ENCODE measurements around the gene ZNF791.
A peak's percentile ranks its signal among the peaks of the same experiment; 100 is the strongest.
"Not testable (repeated sequence)": the region's sequence is repeated elsewhere in the genome, so short reads cannot be mapped to it uniquely, and the experiment has no call there.

Gene ZNF791

DNA sequence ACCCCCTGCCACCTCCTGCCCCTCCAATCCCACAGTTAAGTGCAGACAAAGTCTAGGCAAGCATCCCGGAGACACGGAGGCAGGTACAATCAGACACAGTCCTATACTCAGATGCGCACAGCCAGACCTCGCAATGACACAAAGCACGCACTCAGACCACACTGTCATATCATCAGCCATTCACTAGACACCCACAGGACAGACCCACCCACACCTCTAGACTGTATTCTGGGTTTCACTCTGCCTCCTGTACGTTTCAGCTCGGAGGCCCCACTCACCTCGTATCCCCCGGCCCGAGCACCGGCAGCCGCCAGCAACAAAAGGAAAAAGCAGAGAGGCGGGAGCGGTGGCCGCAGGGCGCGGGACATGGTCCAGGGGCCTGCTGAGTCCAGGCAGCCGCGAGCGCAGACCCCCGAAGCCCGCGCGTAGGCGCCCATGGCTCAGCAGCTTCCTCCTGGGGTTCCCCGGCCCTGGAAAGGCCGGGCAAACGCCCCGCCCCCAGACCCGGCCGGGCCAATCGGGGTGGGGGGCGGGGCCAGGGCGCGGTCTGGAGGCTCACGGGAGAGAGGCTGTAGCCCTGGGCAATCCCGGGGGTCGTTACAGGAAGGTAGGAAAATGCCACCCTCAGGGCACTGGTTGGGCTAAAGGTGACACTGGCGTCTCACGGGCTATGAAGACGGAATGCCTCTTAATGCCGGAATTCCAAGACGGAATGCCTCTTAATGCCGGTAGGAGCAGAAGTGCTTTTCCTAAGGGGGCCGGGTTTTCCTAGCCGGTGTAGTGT is 55.7 kb downstream of the ZNF791 start, which contains the start of the genes MAN2B1 and WDR83:
MAN2B1 (minus strand) TSS at position 478 of the 784 bp plus-strand sequence; CDS start at position 437, 41 bp downstream.
WDR83 (plus strand) TSS at position 543 of the 784 bp plus-strand sequence. CDS start 2,984 bp downstream, outside the sequence.
- DNase-seq, result peak; percentile 90

DNA sequence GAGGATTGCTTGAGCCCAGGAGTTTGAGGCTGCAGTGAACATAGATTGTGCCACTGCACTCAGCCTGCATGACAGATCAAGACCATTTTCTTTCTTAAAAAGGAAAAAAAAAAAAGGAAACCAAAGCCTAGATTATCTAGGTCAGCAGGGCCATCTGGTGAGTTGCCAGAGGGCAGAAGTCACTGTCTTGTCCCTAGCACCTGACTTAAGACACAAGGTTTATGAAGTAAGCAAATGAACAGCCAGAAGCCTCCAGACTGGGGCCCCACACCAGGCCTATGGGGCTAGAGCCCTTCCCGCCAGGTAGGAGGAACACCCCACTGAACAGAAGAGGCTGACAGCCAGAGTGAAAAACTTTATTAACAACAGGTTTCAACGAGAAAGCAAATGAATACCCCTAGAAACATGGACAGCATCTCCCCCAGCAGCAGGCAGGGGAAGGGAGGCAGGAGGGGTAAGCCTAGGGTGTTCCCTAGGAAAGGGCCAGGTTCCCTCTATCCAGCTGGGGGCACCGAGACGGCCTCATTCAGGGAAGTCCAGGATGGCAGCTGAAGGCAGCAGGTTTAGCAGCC is 57.1 kb downstream of the ZNF791 start:
- no peak for DNase-seq

- DNase-seq, result no peak
Measured at GRCh38 chr19:12668346-12668745, 57.6 kb downstream of the ZNF791 start.

DNA sequence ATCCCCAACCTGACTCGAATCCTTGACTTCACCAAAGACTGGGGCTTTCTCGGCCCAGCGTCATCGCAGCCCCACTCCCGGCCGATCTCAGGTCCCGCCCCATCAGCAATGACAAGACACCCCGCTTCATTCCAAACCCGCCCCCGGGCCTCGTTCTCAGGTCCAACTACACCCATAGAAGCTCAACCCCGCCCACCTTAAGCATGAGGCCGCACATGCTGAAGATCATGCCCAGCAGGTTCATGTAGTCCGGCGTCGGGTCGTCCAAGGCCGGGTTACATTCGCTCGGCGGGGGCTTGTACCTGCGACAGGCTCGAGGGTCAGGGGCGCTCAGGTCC is 58.2 kb downstream of the ZNF791 start:
- no peak for DNase-seq

DNA sequence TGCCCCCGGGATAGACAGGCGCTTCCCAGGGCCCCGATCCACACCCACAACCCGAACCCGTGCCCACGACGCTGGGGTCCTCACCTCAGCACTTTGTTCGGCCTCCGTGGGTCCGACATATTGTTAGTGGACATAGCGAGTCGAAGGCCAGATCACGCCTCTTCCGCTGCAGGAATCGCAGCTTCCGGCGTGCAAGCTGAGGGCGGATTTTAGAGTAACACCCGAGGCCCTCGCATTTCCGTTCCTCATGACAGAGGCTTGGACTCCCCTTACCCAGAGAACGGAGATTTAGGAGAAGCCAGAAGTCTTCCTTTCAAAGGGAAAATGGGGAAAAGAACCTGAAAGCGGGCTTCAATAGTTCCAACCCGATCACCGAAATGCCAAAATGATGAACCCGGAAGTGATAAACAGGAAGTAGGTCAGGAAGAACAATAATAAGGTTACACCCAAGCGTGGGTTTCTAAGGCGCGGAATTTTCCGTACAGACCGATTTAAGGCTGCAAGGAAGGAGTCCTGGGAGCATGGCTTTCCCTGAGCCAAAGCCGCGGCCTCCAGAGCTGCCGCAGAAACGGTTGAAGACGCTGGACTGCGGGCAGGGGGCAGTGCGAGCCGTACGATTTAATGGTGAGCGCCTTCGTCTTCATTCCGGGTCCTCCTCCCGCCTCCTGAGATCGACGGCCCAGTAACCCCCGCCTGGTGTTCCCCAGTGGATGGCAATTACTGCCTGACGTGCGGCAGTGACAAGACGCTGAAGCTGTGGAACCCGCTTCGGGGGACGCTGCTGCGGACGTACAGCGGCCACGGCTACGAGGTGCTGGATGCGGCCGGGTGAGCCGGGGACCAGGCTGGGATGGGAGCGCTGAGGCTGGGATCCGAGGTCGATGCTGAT is 58.8 kb downstream of the ZNF791 start:
- DNase-seq, result peak; percentile 95

- DNase-seq, result no peak
Measured at GRCh38 chr19:12670159-12670928, 59.6 kb downstream of the ZNF791 start.

- DNase-seq, result no peak
Measured at GRCh38 chr19:12672744-12673143, 62.0 kb downstream of the ZNF791 start.

DNA sequence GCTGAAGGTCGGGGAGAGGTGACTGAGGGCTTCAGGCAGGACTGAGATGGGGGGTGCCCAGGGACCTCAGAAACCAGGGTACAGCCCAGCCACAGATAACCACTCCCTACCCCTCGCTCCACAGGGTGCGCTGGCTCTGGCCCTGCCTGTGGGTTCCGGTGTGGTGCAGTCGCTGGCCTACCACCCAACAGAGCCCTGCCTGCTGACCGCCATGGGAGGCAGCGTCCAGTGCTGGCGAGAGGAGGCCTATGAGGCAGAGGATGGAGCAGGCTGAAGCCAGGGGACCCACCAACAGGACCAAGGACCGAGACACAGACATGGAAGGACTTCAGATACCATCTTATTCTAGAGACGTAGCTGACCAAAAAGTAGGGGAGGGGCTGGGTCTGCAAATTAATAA is 64.7 kb downstream of the ZNF791 start:
- no peak for DNase-seq

DNA sequence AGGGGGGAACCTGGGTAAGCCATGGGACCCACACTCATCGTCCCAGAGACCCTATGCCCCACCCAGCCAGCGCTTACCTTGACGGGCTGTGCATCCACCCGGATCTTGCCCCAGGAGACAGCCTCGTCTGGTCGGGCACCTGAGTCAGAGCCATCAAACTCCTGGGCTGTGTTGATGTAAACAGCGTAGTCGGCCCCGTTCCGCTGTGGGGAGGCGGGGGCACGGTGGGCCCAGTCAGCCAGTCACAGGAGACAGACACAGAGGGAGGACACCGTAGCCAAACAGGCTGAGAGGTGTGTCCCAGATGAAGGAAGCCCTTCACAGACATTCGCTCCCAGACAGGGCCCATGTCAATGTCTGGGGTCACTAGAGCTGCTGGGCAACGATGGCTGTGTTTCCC is 65.2 kb downstream of the ZNF791 start:
- no peak for DNase-seq

DNA sequence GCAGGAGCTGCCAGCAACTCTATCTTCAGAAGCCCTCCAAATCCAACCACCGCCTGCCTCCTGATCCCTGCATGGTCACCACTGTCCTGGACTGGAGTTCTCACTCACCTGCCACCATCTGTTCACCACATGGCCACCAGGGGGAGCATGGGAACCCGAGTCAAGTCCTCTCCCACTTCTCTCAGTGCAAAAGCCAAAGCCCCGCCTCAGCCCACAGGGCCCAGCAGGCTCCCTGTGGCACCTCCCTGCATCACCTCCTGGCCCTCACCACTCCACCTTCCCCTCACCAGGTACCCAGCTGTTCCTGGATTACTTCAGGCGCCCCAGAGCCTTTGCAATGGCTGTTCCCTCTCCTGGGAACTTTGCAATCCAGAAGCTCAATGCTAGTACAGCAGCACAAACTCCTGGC is 65.7 kb downstream of the ZNF791 start:
- peak; percentile 65 for DNase-seq

DNA sequence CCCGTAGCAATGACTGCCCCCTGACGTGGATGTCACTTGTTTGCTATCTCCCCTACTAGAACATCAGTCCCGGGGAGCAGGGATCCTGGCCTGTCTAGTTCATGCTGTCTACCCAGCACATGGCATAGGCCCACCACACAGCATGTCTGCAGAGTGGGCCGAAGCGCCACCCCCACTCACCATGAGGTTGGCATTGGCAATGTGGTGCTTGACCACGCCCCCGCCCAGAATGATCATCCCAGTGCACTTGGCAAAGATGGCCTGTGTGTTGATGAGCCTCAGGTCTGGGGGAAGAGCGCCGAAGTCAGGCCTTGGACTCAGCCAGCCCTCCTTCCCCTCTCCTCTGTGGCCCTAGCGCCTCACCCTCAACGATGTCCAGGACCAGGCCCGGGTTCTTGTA is 66.2 kb downstream of the ZNF791 start:
- DNase-seq, result no peak

DNA sequence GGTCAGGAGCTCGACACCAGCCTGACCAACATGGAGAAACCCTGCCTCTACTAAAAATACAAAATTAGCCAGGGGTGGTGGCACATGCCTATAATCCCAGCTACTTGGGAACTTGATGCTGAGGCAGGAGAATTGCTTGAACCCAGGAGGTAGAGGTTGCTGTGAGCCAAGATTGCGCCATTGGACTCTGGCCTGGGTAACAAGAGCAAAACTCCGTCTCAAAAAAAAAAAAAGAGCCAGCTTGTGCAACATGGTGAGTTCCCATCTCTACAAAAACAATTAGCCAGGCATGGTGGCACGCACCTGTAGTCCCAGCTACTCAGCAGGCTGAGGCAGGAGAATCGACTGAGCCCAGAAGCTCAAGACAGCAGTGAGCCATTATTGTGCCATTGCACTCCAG is 67.3 kb downstream of the ZNF791 start:
- DNase-seq, result not testable (repeated sequence)

GRCh38 chr19:12680034-12680433 is 69.3 kb downstream of the ZNF791 start:
- no peak for DNase-seq

DNA sequence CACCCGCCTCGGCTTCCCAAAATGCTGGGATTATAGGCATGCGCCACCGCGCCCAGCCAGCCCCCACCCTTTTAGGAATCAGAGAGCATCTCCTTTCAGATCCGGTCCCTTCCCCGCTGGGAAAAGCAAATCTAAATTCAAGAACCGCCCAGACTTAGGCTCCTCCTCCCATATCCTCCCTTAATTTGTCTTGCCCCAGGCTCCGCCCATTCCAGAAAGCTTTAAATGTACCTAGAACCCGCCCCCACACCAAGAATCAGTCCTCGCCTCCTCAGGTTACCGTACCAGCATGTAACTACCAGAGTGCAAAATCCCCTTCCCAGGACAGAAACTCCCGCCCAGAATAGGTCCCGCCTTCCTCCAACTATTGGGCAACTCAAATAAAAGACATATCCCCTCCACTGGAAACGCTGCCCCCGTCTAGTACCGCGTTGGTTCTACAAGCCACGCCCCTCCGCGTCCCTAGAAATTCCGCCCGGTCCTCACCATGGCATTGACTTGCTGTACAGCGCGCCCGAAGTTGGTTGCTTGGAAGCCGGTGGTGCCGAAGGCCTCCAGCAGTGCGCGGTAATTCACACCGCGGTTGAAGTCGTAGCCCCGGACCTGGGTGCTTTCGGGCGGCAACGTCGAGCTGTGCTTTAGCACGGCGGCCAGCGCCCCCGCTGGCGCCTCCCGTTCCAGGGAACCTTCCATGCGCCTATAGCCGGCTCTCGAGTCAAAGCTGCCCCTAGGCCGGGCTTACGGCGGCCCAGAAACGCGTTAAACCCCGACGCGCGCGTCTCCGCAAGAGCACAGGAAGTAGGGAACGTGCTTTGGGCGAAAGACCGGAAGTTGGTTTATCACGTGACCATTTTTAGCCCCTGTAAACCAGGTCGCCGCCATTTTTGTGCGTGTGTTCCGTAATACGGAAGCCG is 70.6 kb downstream of the ZNF791 start, which contains the start of gene DHPS:
DHPS (minus strand) TSS at position 807 of the 914 bp plus-strand sequence; CDS start at position 693, 114 bp downstream.
- peak; percentile 92 for DNase-seq

Data from right kidney (tissue), 1 donor.